ENCODE data around the gene GALNT18.

GALNT18 gene

GRCh38 chr11:11540157-11540556 lies 81.6 kb downstream of the GALNT18 start:
- H3K4me3 ChIP-seq (replicated peaks; ENCODE audit: low read depth, low read length) = no peak overlapping the region
- no peak for DNase-seq (ENCODE audit: extremely low read depth, low read depth)
- no peak for TF ChIP-seq CTCF (IDR thresholded peaks at IDR 0.05; ENCODE audit: low read depth, low read length, missing control alignments)

DNA sequence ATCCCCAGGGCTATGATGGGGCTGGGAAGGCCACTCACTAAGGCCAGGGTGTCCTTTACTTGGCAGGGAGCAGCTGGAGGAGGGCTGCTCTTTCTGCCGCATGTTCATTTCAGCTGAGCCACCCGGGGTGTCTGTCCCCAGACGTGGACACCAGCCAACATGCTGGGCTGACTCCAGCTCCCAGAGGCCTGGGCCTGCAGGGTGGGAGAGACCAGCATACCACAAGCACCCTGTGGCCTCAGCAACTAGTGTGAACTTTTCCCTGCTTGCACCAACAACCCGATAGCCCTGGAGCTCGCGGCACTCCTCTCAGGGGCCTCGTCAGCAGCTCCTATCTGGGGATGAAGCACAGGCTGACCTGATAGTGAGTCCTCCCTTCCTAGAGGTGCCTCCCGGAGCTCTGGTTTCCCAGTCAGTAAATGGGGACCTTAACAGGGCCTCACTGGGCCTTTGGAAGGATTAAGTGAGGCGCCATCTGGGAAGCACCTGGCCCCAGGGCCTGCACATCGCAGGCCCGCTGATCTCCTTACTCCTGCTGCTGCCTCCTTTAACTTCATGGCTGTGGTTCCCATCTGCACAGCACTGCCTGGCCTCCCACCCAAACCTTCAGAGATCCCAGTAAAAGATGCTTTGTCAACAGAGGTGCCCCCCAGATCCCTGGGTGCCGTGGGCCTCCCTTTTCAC lies 83.4 kb downstream of the GALNT18 start:
- peak; percentile 16 for DNase-seq (ENCODE audit: extremely low read depth, low read depth)
- no peak for TF ChIP-seq CTCF (IDR thresholded peaks at IDR 0.05; ENCODE audit: low read depth, low read length, missing control alignments)
- H3K4me3 ChIP-seq (replicated peaks; ENCODE audit: low read depth, low read length) = no peak overlapping the region

DNA sequence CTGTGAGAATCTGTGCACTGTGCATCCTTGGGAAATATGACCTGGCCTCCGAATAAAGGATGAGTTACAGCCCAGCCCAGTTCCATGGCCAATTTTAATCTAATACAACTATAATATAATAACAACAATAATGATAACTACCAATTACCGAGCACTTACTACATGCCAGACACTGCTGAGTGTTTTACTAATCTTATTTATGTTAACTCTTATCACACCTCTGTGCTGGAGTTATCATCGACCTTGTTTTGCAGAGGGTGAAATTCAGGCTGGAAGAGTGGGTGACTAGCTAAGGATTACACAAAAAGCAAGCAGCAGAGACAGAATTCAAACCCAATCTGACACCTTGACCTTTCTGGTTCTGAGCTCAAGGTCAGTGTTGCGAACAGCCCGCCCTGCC lies 83.9 kb downstream of the GALNT18 start:
- no peak for TF ChIP-seq CTCF (IDR thresholded peaks at IDR 0.05; ENCODE audit: low read depth, low read length, missing control alignments)
- DNase-seq (ENCODE audit: extremely low read depth, low read depth) = no peak
- H3K4me3 ChIP-seq (replicated peaks; ENCODE audit: low read depth, low read length) = no peak overlapping the region

DNA sequence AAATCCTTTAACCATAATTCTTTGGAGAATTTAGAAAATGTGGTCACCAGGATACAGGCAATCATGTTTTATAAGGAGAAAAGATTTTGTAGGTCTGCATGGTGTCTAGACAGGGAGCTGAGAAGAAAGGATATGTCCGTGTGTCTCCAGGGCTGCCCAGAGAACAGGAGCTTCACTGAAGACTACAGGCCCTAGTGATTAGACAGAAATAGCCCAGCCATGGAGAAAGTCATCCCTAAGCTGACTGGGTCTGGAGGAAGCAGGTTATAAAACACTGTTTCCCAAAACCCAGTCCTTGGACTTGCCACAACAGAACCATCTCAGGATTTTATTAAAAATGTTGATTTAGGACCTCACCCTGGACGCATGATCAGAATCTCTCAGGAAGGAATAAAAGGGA lies 84.4 kb downstream of the GALNT18 start:
- no peak for TF ChIP-seq CTCF (IDR thresholded peaks at IDR 0.05; ENCODE audit: low read depth, low read length, missing control alignments)
- no peak for DNase-seq (ENCODE audit: extremely low read depth, low read depth)
- no peak overlapping the region for H3K4me3 ChIP-seq (replicated peaks; ENCODE audit: low read depth, low read length)

- TF ChIP-seq CTCF (IDR thresholded peaks at IDR 0.05; ENCODE audit: low read depth, low read length, missing control alignments) = no peak
- no peak for DNase-seq (ENCODE audit: extremely low read depth, low read depth)
- H3K4me3 ChIP-seq (replicated peaks; ENCODE audit: low read depth, low read length) = no peak overlapping the region
Measured at GRCh38 chr11:11536650-11537049, 85.2 kb downstream of the GALNT18 start.

- H3K4me3 ChIP-seq (replicated peaks; ENCODE audit: low read depth, low read length) = no peak overlapping the region
- DNase-seq (ENCODE audit: extremely low read depth, low read depth) = no peak
- TF ChIP-seq CTCF (IDR thresholded peaks at IDR 0.05; ENCODE audit: low read depth, low read length, missing control alignments) = no peak
Measured at GRCh38 chr11:11535611-11536010, 86.2 kb downstream of the GALNT18 start.

DNA sequence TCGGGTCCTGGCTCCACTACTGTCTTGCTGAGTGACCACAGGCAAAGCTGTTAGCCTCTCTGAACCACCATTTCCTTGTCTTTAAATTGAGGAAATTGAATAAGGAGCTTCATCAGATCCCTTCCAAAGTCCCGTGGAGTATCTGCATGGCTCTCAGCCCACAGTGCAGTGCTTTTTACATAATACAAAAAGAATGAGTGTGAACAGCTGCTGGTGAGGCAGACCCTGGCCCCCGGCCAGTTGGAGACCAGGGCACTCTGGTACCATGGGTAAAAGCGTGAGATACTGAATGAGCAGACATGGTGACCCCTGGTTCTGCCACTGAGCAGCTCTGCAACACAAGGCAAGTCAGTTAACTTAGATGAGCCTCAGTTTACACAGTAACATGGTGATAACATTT lies 86.8 kb downstream of the GALNT18 start:
- DNase-seq (ENCODE audit: extremely low read depth, low read depth) = no peak
- no peak for TF ChIP-seq CTCF (IDR thresholded peaks at IDR 0.05; ENCODE audit: low read depth, low read length, missing control alignments)
- H3K4me3 ChIP-seq (replicated peaks; ENCODE audit: low read depth, low read length) = no peak overlapping the region

Measured in HFF-Myc (cell line).